WTC11 (cell line): ENCODE data around the gene ITGA11. TPM values are rescaled to one million over a fixed set of nuclear protein-coding genes. Genes with fewer than 3 reads are reported as not detected.

ENCODE experiments used
- ATAC-seq: fragments of 200-7000 bp; cut with Tn5 transposase; 2 replicates; pipeline ENCODE4 v1.10.0; 2021; ENCODE audit warnings: mild to moderate bottlenecking, moderate library complexity
- CTCF ChIA-PET: fragments of 300-600 bp; sonication (Branson Sonifier 250); formaldehyde crosslinking; loops from one replicate; lab custom pipeline; 2021; ENCODE audit warnings: antibody characterized with exemption; lab: Charles Lee
- POLR2A ChIA-PET: fragments of 350-600 bp; sonication (Branson Sonifier 250); formaldehyde crosslinking; loops from one replicate; lab custom pipeline; 2021; ENCODE audit warnings: antibody characterized with exemption; lab: Charles Lee
- DNase-seq: peaks from one replicate; pipeline ENCODE4 v3.0.0; 2021; ENCODE audit warnings: low spot score
- H3K27ac Mint-ChIP-seq: 2 replicates; pipeline ENCODE4 v1.8.0; 2021; ENCODE audit warnings: mixed read lengths
- H3K27me3 Mint-ChIP-seq: 2 replicates; pipeline ENCODE4 v1.8.0; 2021; ENCODE audit warnings: low read depth, mild to moderate bottlenecking, moderate library complexity, mixed read lengths
- H3K36me3 Mint-ChIP-seq: 2 replicates; pipeline ENCODE4 v1.8.0; 2021; ENCODE audit warnings: mixed read lengths
- H3K4me1 Mint-ChIP-seq: 2 replicates; pipeline ENCODE4 v1.8.0; 2022; ENCODE audit warnings: mixed read lengths
- H3K4me3 Mint-ChIP-seq: 2 replicates; pipeline ENCODE4 v1.8.0; 2021; ENCODE audit warnings: mild to moderate bottlenecking, moderate library complexity, mixed read lengths
- H3K9me3 Mint-ChIP-seq: 2 replicates; pipeline ENCODE4 v1.8.0; 2021; ENCODE audit warnings: mixed read lengths
- AFF4 ChIP-seq: sonication (generic); formaldehyde crosslinking; IDR thresholded peaks from 2 replicates; pipeline ENCODE4 v1.8.1; 2023; ENCODE audit warnings: mild to moderate bottlenecking, missing genetic modification reagents, borderline replicate concordance
- CREM ChIP-seq: sonication (generic); formaldehyde crosslinking; IDR thresholded peaks from 2 replicates; pipeline ENCODE4 v1.8.1; 2022; ENCODE audit warnings: mild to moderate bottlenecking, missing genetic modification reagents, moderate library complexity
- E2F4 ChIP-seq: sonication (generic); formaldehyde crosslinking; IDR thresholded peaks from 2 replicates; pipeline ENCODE4 v1.8.1; 2022; ENCODE audit warnings: low read depth, mild to moderate bottlenecking, moderate library complexity, missing genetic modification reagents, borderline replicate concordance
- ESRRA ChIP-seq: sonication (generic); formaldehyde crosslinking; IDR thresholded peaks from 2 replicates; pipeline ENCODE4 v1.8.1; 2022; ENCODE audit warnings: mild to moderate bottlenecking, missing genetic modification reagents, borderline replicate concordance
- ETV6 ChIP-seq: sonication (generic); formaldehyde crosslinking; IDR thresholded peaks from 2 replicates; pipeline ENCODE4 v1.8.1; 2022; ENCODE audit warnings: mild to moderate bottlenecking, missing genetic modification reagents
- GABPB1 ChIP-seq: sonication (generic); formaldehyde crosslinking; IDR thresholded peaks from 2 replicates; pipeline ENCODE4 v1.8.1; 2023; ENCODE audit warnings: mild to moderate bottlenecking, missing genetic modification reagents
- MYBL2 ChIP-seq: sonication (generic); formaldehyde crosslinking; IDR thresholded peaks from 2 replicates; pipeline ENCODE4 v1.8.1; 2023; ENCODE audit warnings: mild to moderate bottlenecking, moderate library complexity, missing genetic modification reagents
- NFATC4 ChIP-seq: fragments of 250-450 bp; sonication (Bioruptor Pico); IDR thresholded peaks from 2 replicates; pipeline ENCODE4 v1.9.0; 2021; ENCODE audit warnings: mild to moderate bottlenecking
- NFYB ChIP-seq: sonication (generic); formaldehyde crosslinking; conservative IDR thresholded peaks from 2 replicates; pipeline ENCODE4 v1.8.0; 2022; ENCODE audit warnings: low read depth, missing genetic modification reagents
- RORB ChIP-seq: fragments of 250-450 bp; sonication (Bioruptor Pico); IDR thresholded peaks from 2 replicates; pipeline ENCODE4 v1.9.0; 2021; ENCODE audit warnings: mild to moderate bottlenecking
- SMAD3 ChIP-seq: sonication (generic); formaldehyde crosslinking; IDR thresholded peaks from 2 replicates; pipeline ENCODE4 v1.8.0; 2022; ENCODE audit warnings: missing genetic modification reagents, mild to moderate bottlenecking, borderline replicate concordance
- ZNF232 ChIP-seq: sonication (generic); formaldehyde crosslinking; IDR thresholded peaks from 2 replicates; pipeline ENCODE4 v1.8.0; 2022; ENCODE audit warnings: mild to moderate bottlenecking, missing genetic modification reagents
- ZNF416 ChIP-seq: fragments of 250-450 bp; sonication (Bioruptor Pico); IDR thresholded peaks from 2 replicates; pipeline ENCODE4 v1.9.0; 2021; ENCODE audit warnings: mild to moderate bottlenecking, inconsistent platforms
- ZNF423 ChIP-seq: fragments of 250-450 bp; sonication (Bioruptor Pico); IDR thresholded peaks from 2 replicates; pipeline ENCODE4 v2.1.2; 2022; ENCODE audit warnings: mild to moderate bottlenecking, moderate library complexity
- total RNA-seq: library from RNA; stranded (reverse); gene quantifications from 3 replicates; pipeline ENCODE4 v1.2.3, GENCODE V29; 2021
- TF ChIP-seq, protein P1 (sequence below): sonication (generic); formaldehyde crosslinking; IDR thresholded peaks from 2 replicates; pipeline ENCODE4 v1.8.0; 2023; ENCODE audit warnings: missing genetic modification reagents, mild to moderate bottlenecking, borderline replicate concordance
- TF ChIP-seq, protein P2 (sequence below): sonication (generic); formaldehyde crosslinking; IDR thresholded peaks from 2 replicates; pipeline ENCODE4 v1.8.0; 2022; ENCODE audit warnings: mild to moderate bottlenecking, missing genetic modification reagents
- TF ChIP-seq, protein P3 (sequence below): sonication (generic); formaldehyde crosslinking; IDR thresholded peaks from 2 replicates; pipeline ENCODE4 v1.8.0; 2022; ENCODE audit warnings: mild to moderate bottlenecking, missing genetic modification reagents

The ITGA11 gene
- total RNA-seq, 1 experiment from 2014 or later, result 0.15 TPM

DNA sequence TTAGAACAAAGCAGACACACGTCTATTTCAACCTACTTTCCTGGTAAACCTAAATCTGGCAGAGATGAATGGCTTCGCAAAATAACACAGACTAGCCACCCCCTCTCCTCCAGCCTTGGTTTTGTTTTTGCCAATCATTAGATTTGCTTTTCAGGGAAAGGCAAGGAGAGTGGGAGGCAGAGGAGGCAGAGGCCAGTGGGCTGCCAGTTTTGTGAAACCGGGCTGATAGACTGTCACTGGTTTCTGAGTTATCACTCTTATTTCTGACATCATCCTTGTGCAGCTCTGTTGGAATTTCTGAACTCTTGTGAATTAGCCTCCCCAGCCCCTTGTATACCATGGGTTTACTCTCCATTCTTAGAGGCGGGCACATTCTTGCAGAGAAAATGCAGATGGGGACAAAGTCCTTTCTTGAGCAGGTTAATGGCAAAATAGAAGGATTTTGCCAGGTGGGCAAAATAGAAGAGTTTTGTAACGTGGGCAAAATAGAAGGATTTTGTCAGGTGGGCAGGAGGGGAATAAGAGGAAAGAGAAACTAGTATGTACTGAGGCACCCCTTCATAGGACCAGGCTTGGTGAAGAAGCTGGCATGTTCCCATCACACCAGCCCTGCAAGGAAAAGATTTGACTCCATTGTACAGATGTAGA is 157.6 kb downstream of the ITGA11 start:
- ATAC-seq (no peak), DNase-seq (no peak)
- CTCF ChIA-PET, result interaction anchor here (1.0 kb wide), 1 partner anchor 42 kb away, joined by 3 read pairs; no protein-coding TSS in a partner anchor
- POLR2A ChIA-PET, result no interaction called here
- Mint-ChIP-seq H3K4me1 (peaks cover 36% of the 10 kb centered on the region), H3K27me3 (no peaks in the 10 kb centered on the region), H3K9me3 (no peaks in the 10 kb centered on the region), H3K36me3 (no peaks in the 10 kb centered on the region), H3K27ac (no peak overlapping the region), H3K4me3 (no peak overlapping the region)
- TF ChIP-seq, protein P1, sequence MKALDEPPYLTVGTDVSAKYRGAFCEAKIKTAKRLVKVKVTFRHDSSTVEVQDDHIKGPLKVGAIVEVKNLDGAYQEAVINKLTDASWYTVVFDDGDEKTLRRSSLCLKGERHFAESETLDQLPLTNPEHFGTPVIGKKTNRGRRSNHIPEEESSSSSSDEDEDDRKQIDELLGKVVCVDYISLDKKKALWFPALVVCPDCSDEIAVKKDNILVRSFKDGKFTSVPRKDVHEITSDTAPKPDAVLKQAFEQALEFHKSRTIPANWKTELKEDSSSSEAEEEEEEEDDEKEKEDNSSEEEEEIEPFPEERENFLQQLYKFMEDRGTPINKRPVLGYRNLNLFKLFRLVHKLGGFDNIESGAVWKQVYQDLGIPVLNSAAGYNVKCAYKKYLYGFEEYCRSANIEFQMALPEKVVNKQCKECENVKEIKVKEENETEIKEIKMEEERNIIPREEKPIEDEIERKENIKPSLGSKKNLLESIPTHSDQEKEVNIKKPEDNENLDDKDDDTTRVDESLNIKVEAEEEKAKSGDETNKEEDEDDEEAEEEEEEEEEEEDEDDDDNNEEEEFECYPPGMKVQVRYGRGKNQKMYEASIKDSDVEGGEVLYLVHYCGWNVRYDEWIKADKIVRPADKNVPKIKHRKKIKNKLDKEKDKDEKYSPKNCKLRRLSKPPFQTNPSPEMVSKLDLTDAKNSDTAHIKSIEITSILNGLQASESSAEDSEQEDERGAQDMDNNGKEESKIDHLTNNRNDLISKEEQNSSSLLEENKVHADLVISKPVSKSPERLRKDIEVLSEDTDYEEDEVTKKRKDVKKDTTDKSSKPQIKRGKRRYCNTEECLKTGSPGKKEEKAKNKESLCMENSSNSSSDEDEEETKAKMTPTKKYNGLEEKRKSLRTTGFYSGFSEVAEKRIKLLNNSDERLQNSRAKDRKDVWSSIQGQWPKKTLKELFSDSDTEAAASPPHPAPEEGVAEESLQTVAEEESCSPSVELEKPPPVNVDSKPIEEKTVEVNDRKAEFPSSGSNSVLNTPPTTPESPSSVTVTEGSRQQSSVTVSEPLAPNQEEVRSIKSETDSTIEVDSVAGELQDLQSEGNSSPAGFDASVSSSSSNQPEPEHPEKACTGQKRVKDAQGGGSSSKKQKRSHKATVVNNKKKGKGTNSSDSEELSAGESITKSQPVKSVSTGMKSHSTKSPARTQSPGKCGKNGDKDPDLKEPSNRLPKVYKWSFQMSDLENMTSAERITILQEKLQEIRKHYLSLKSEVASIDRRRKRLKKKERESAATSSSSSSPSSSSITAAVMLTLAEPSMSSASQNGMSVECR (CRISPR knock-in tag), result no peak
- TF ChIP-seq ZNF416 (CRISPR knock-in tag) (no peak), AFF4 (CRISPR knock-in tag) (no peak), GABPB1 (CRISPR knock-in tag) (no peak), SMAD3 (no peak), ZNF423 (no peak), MYBL2 (CRISPR knock-in tag) (no peak), CREM (CRISPR knock-in tag) (no peak), ETV6 (CRISPR knock-in tag) (no peak), NFYB (CRISPR knock-in tag) (no peak), E2F4 (CRISPR knock-in tag) (no peak), ESRRA (CRISPR knock-in tag) (no peak), RORB (CRISPR knock-in tag) (no peak), ZNF232 (CRISPR knock-in tag) (no peak), NFATC4 (CRISPR knock-in tag) (no peak)
- TF ChIP-seq, protein P2, sequence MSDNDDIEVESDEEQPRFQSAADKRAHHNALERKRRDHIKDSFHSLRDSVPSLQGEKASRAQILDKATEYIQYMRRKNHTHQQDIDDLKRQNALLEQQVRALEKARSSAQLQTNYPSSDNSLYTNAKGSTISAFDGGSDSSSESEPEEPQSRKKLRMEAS, result no peak
- TF ChIP-seq, protein P3, sequence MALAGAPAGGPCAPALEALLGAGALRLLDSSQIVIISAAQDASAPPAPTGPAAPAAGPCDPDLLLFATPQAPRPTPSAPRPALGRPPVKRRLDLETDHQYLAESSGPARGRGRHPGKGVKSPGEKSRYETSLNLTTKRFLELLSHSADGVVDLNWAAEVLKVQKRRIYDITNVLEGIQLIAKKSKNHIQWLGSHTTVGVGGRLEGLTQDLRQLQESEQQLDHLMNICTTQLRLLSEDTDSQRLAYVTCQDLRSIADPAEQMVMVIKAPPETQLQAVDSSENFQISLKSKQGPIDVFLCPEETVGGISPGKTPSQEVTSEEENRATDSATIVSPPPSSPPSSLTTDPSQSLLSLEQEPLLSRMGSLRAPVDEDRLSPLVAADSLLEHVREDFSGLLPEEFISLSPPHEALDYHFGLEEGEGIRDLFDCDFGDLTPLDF, result no peak
